HL-60 (cell line): Measurements from ENCODE around the gene NTF3.

ENCODE experiments used
- TF ChIP-seq, protein P1 (sequence below): IDR thresholded peaks from one replicate; pipeline ENCODE4 v1.5.1; 2011; ENCODE audit warnings: low read length, control low read depth, inconsistent platforms; ENCODE audit not compliant: insufficient read depth
- TF ChIP-seq, protein P2 (sequence below): IDR thresholded peaks from 2 replicates; pipeline ENCODE4 v1.6.1; 2012; ENCODE audit warnings: low read depth; ENCODE audit not compliant: insufficient replicate concordance

DNA sequence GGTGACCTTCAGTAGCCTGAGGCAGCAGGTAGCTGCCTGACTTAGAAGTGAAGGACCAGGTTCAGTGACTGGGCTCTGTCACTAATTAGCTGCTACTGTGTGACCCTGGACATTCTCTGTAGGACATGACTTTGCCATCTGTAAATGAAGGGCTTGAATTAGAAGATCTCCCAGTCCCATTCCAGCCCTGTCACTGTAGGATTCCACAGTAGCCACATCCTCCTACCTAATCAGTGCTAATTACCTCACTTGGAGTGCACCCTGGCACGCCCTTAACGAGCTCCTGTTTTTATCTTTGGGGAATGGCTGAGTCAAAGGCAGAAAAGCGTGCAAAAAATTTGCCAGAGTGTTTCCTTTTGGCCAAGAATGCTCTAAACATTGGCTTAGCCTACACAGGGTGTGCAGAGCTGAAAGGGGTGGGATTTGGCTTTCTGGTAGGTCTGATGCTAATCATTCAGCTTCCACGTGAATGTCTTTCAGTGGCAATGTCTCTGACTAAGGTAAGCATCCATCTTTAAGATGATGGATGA lies 6.8 kb downstream of the NTF3 start:
- TF ChIP-seq, protein P1, sequence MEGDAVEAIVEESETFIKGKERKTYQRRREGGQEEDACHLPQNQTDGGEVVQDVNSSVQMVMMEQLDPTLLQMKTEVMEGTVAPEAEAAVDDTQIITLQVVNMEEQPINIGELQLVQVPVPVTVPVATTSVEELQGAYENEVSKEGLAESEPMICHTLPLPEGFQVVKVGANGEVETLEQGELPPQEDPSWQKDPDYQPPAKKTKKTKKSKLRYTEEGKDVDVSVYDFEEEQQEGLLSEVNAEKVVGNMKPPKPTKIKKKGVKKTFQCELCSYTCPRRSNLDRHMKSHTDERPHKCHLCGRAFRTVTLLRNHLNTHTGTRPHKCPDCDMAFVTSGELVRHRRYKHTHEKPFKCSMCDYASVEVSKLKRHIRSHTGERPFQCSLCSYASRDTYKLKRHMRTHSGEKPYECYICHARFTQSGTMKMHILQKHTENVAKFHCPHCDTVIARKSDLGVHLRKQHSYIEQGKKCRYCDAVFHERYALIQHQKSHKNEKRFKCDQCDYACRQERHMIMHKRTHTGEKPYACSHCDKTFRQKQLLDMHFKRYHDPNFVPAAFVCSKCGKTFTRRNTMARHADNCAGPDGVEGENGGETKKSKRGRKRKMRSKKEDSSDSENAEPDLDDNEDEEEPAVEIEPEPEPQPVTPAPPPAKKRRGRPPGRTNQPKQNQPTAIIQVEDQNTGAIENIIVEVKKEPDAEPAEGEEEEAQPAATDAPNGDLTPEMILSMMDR = no peak
- TF ChIP-seq, protein P2, sequence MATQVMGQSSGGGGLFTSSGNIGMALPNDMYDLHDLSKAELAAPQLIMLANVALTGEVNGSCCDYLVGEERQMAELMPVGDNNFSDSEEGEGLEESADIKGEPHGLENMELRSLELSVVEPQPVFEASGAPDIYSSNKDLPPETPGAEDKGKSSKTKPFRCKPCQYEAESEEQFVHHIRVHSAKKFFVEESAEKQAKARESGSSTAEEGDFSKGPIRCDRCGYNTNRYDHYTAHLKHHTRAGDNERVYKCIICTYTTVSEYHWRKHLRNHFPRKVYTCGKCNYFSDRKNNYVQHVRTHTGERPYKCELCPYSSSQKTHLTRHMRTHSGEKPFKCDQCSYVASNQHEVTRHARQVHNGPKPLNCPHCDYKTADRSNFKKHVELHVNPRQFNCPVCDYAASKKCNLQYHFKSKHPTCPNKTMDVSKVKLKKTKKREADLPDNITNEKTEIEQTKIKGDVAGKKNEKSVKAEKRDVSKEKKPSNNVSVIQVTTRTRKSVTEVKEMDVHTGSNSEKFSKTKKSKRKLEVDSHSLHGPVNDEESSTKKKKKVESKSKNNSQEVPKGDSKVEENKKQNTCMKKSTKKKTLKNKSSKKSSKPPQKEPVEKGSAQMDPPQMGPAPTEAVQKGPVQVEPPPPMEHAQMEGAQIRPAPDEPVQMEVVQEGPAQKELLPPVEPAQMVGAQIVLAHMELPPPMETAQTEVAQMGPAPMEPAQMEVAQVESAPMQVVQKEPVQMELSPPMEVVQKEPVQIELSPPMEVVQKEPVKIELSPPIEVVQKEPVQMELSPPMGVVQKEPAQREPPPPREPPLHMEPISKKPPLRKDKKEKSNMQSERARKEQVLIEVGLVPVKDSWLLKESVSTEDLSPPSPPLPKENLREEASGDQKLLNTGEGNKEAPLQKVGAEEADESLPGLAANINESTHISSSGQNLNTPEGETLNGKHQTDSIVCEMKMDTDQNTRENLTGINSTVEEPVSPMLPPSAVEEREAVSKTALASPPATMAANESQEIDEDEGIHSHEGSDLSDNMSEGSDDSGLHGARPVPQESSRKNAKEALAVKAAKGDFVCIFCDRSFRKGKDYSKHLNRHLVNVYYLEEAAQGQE = no peak
